ENCODE measurements around the gene SRGAP1.

The SRGAP1 gene

GRCh38 chr12:64181430-64182291 is 337.2 kb downstream of the SRGAP1 start:
- TF ChIP-seq FOXP2 (optimal IDR thresholded peaks at IDR 0.05; ENCODE audit: borderline replicate concordance, extremely low read depth, extremely low read length, insufficient read depth): no peak
- TF ChIP-seq, protein P1, sequence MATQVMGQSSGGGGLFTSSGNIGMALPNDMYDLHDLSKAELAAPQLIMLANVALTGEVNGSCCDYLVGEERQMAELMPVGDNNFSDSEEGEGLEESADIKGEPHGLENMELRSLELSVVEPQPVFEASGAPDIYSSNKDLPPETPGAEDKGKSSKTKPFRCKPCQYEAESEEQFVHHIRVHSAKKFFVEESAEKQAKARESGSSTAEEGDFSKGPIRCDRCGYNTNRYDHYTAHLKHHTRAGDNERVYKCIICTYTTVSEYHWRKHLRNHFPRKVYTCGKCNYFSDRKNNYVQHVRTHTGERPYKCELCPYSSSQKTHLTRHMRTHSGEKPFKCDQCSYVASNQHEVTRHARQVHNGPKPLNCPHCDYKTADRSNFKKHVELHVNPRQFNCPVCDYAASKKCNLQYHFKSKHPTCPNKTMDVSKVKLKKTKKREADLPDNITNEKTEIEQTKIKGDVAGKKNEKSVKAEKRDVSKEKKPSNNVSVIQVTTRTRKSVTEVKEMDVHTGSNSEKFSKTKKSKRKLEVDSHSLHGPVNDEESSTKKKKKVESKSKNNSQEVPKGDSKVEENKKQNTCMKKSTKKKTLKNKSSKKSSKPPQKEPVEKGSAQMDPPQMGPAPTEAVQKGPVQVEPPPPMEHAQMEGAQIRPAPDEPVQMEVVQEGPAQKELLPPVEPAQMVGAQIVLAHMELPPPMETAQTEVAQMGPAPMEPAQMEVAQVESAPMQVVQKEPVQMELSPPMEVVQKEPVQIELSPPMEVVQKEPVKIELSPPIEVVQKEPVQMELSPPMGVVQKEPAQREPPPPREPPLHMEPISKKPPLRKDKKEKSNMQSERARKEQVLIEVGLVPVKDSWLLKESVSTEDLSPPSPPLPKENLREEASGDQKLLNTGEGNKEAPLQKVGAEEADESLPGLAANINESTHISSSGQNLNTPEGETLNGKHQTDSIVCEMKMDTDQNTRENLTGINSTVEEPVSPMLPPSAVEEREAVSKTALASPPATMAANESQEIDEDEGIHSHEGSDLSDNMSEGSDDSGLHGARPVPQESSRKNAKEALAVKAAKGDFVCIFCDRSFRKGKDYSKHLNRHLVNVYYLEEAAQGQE (IDR thresholded peaks at IDR 0.05; ENCODE audit: insufficient read depth in 1 of 2, low read depth in 2 of 2, low read length in 2 of 2): no peak
- TF ChIP-seq POLR2AphosphoS5 (IDR thresholded peaks at IDR 0.05; ENCODE audit: low read depth, low read length): no peak
- no peak for TF ChIP-seq SIN3A (IDR thresholded peaks at IDR 0.05; ENCODE audit: borderline replicate concordance, insufficient read depth, low read length)
- no peak for TF ChIP-seq TAF1 (IDR thresholded peaks at IDR 0.05; ENCODE audit: borderline replicate concordance, insufficient read depth, low read length)

GRCh38 chr12:64184216-64184615 is 339.7 kb downstream of the SRGAP1 start:
- TF ChIP-seq FOXP2 (optimal IDR thresholded peaks at IDR 0.05; ENCODE audit: borderline replicate concordance, extremely low read depth, extremely low read length, insufficient read depth) (no peak), TAF1 (IDR thresholded peaks at IDR 0.05; ENCODE audit: borderline replicate concordance, insufficient read depth, low read length) (no peak), POLR2AphosphoS5 (IDR thresholded peaks at IDR 0.05; ENCODE audit: low read depth, low read length) (no peak), SIN3A (IDR thresholded peaks at IDR 0.05; ENCODE audit: borderline replicate concordance, insufficient read depth, low read length) (no peak)
- TF ChIP-seq, protein P1 (IDR thresholded peaks at IDR 0.05; ENCODE audit: insufficient read depth in 1 of 2, low read depth in 2 of 2, low read length in 2 of 2): no peak

DNA sequence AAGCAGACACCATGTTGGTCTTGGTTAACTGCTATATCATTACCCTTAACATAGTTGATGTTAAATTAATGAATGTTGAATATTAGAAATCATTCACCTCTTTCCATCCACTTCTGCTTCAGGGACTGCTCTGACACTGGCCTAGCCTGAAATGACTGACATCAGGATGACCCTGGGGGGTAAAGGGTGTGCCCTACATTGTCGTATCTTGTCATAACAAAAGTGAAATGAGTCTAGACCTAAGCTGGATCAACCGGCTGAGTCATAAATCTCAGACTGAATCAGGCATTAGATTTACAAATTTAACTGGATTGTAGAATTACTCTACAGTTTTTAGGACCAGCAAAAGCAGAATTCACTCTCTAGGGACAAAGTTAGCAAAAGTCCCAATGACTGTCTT is 342.3 kb downstream of the SRGAP1 start:
- TF ChIP-seq, protein P1 (IDR thresholded peaks at IDR 0.05; ENCODE audit: insufficient read depth in 1 of 2, low read depth in 2 of 2, low read length in 2 of 2): no peak
- no peak for TF ChIP-seq TAF1 (IDR thresholded peaks at IDR 0.05; ENCODE audit: borderline replicate concordance, insufficient read depth, low read length)
- no peak for TF ChIP-seq POLR2AphosphoS5 (IDR thresholded peaks at IDR 0.05; ENCODE audit: low read depth, low read length)
- no peak for TF ChIP-seq SIN3A (IDR thresholded peaks at IDR 0.05; ENCODE audit: borderline replicate concordance, insufficient read depth, low read length)

GRCh38 chr12:64187370-64187769 is 342.9 kb downstream of the SRGAP1 start:
- TF ChIP-seq TAF1 (IDR thresholded peaks at IDR 0.05; ENCODE audit: borderline replicate concordance, insufficient read depth, low read length) (no peak), POLR2AphosphoS5 (IDR thresholded peaks at IDR 0.05; ENCODE audit: low read depth, low read length) (no peak), SIN3A (IDR thresholded peaks at IDR 0.05; ENCODE audit: borderline replicate concordance, insufficient read depth, low read length) (no peak), FOXP2 (optimal IDR thresholded peaks at IDR 0.05; ENCODE audit: borderline replicate concordance, extremely low read depth, extremely low read length, insufficient read depth) (no peak)
- TF ChIP-seq, protein P1 (IDR thresholded peaks at IDR 0.05; ENCODE audit: insufficient read depth in 1 of 2, low read depth in 2 of 2, low read length in 2 of 2): no peak

All from PFSK-1 (cell line).